Astrocyte (in vitro differentiated cells and primary cell): ENCODE measurements around the gene IL10RB.
"Not testable (repeated sequence)": the region's sequence is repeated elsewhere in the genome, so short reads cannot be mapped to it uniquely, and the experiment has no call there.

Experiments
- EZH2 ChIP-seq: IDR thresholded peaks from 2 replicates; pipeline ENCODE4 v1.6.1; 2012; ENCODE audit warnings: mild to moderate bottlenecking, low read length, inconsistent platforms; ENCODE audit not compliant: insufficient read depth
- TF ChIP-seq, protein P1 (sequence below): IDR thresholded peaks from 2 replicates; pipeline ENCODE4 v1.5.1; 2011; ENCODE audit warnings: low read depth, mild to moderate bottlenecking, inconsistent platforms, low read length, moderate library complexity; ENCODE audit not compliant: insufficient read depth

DNA sequence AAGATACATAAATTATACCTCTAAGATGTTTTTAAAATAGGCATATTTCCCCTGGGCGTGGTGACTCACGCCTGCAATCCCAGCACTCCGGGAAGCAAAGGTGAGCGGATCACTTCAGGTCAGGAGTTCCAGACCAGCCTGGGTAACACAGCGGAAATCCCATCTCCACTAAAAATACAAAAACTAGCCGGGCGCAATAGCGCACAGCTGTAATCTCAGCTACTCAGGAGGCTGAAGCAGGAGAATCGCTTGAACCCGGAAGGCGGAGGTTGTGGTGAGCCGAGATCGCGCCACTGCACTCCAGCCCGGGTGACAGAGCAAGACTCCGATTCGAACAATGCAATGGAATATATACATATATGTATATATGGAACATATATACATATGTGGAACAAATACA, 54.8 kb downstream of the IL10RB start:
- TF ChIP-seq, protein P1, sequence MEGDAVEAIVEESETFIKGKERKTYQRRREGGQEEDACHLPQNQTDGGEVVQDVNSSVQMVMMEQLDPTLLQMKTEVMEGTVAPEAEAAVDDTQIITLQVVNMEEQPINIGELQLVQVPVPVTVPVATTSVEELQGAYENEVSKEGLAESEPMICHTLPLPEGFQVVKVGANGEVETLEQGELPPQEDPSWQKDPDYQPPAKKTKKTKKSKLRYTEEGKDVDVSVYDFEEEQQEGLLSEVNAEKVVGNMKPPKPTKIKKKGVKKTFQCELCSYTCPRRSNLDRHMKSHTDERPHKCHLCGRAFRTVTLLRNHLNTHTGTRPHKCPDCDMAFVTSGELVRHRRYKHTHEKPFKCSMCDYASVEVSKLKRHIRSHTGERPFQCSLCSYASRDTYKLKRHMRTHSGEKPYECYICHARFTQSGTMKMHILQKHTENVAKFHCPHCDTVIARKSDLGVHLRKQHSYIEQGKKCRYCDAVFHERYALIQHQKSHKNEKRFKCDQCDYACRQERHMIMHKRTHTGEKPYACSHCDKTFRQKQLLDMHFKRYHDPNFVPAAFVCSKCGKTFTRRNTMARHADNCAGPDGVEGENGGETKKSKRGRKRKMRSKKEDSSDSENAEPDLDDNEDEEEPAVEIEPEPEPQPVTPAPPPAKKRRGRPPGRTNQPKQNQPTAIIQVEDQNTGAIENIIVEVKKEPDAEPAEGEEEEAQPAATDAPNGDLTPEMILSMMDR = not testable (repeated sequence)
- TF ChIP-seq EZH2 = not testable (repeated sequence)
